ENCODE results near the gene ZBTB49. TPM values are rescaled to one million over a fixed set of nuclear protein-coding genes. Genes with fewer than 3 reads are reported as not detected.

ZBTB49 gene
- polyA plus RNA-seq, 1 donor from 2014 or later, result 7.8 TPM

Other genes starting within 250 kb of the ZBTB49 start
- not detected for gene OTOP1, start 63.3 kb upstream of the ZBTB49 start, polyA plus RNA-seq
- 23.2 TPM for gene TMEM128, start 42.0 kb upstream of the ZBTB49 start, polyA plus RNA-seq
- gene LYAR, start 97 bp upstream of the ZBTB49 start, polyA plus RNA-seq, result 18.9 TPM
- 0.69 TPM for gene NSG1, start 96.9 kb downstream of the ZBTB49 start, polyA plus RNA-seq